A549 (cell line): ENCODE measurements around the gene PUS1. TPM values are rescaled to one million over a fixed set of nuclear protein-coding genes. Genes with fewer than 3 reads are reported as not detected.

ENCODE experiments used
- ATAC-seq, 2 experiments: fragments of 200-7000 bp in 1 of 2; fragments of >200 bp in 1 of 2; cut with Nextera tagmentation in 1 of 2; cut with Tn5 transposase in 1 of 2; 3 replicates each; pipeline versions ENCODE4 v1.8.0 to v1.9.1; 2018 to 2020; ENCODE audit warnings: mild to moderate bottlenecking in 1 of 2, moderate library complexity in 1 of 2
- CTCF ChIA-PET: fragments of 300-600 bp; sonication (Branson Sonifier 250); formaldehyde crosslinking; extraction: SDS; loops from one replicate; lab custom pipeline; 2021; ENCODE audit warnings: antibody characterized with exemption, inconsistent platforms; lab: Yijun Ruan, JAX
- POLR2A ChIA-PET: fragments of 350-600 bp; formaldehyde crosslinking; extraction: SDS; loops from one replicate; lab custom pipeline; 2021; ENCODE audit warnings: antibody characterized with exemption, inconsistent platforms; lab: Yijun Ruan, JAX
- DNase-seq, 2 experiments: peaks; one replicate each; pipeline versions ENCODE4 v3.0.0 to v3.0.0-alpha.2; 2011 to 2016; ENCODE audit warnings: low read depth in 1 of 2, low spot score in 1 of 2
- FAIRE-seq: peaks from 2 replicates; lab custom pipeline; 2011; peaks lifted over from hg19 to GRCh38; lab: Jason Lieb, UNC
- H3K27ac ChIP-seq, 2 experiments: fragments of >200 bp; sonication (Bioruptor Twin); formaldehyde crosslinking; 3 replicates each; pipeline ENCODE4 v1.5.1; 2016 to 2017
- H3K4me1 ChIP-seq: fragments of >200 bp; sonication (Bioruptor Twin); formaldehyde crosslinking; 3 replicates; pipeline ENCODE4 v1.6.1; 2016
- H3K4me2 ChIP-seq: fragments of >200 bp; sonication (Bioruptor Twin); formaldehyde crosslinking; 3 replicates; pipeline ENCODE4 v1.6.1; 2016
- H3K4me3 ChIP-seq: fragments of >200 bp; sonication (Bioruptor Twin); formaldehyde crosslinking; 3 replicates; pipeline ENCODE4 v1.5.1; 2016
- H3K9me3 ChIP-seq: fragments of >200 bp; sonication (Bioruptor Twin); formaldehyde crosslinking; 3 replicates; pipeline ENCODE4 v1.6.1; 2016
- BCL3 ChIP-seq: fragments of >200 bp; sonication (Bioruptor Twin); formaldehyde crosslinking; IDR thresholded peaks from 3 replicates; pipeline ENCODE4 v1.6.1; 2016
- BHLHE40 ChIP-seq: IDR thresholded peaks from 2 replicates; pipeline ENCODE4 v1.6.1; 2012; ENCODE audit warnings: low read depth, low read length, inconsistent platforms
- CBX8 ChIP-seq: fragments of 200-600 bp; sonication (generic); IDR thresholded peaks from 2 replicates; pipeline ENCODE4 v1.6.1; 2016
- EP300 ChIP-seq, 2 experiments: fragments of >200 bp; sonication (Bioruptor Twin); formaldehyde crosslinking; IDR thresholded peaks; 2 replicates in 1 of 2; 3 replicates in 1 of 2; pipeline ENCODE4 v1.6.1; 2016 to 2017
- FOSB ChIP-seq: fragments of 250-450 bp; sonication (Bioruptor Pico); IDR thresholded peaks from 2 replicates; pipeline ENCODE4 v1.5.0; 2020; ENCODE audit warnings: mild to moderate bottlenecking, moderate library complexity
- FOSL2 ChIP-seq, 2 experiments: fragments of 450-650 bp in 1 of 2; fragments of >200 bp in 1 of 2; sonication (Bioruptor Twin) in 1 of 2; formaldehyde crosslinking; IDR thresholded peaks; 2 replicates each; pipeline versions ENCODE4 v1.5.0 to v1.6.1; 2016 to 2020; ENCODE audit warnings: mild to moderate bottlenecking in 1 of 2, moderate library complexity in 1 of 2
- GATA3 ChIP-seq: IDR thresholded peaks from 2 replicates; pipeline ENCODE4 v1.6.1; 2012; ENCODE audit warnings: borderline replicate concordance
- HOXB5 ChIP-seq: fragments of 250-450 bp; sonication (Bioruptor Pico); IDR thresholded peaks from 2 replicates; pipeline ENCODE4 v1.5.0; 2020; ENCODE audit warnings: mild to moderate bottlenecking, moderate library complexity
- JUN ChIP-seq, 2 experiments: fragments of >200 bp; sonication (Bioruptor Twin); formaldehyde crosslinking; IDR thresholded peaks; 2 replicates in 1 of 2; 3 replicates in 1 of 2; pipeline ENCODE4 v1.6.1; 2016 to 2017
- KDM1A ChIP-seq: fragments of 200-600 bp; sonication (generic); IDR thresholded peaks from 2 replicates; pipeline ENCODE4 v1.6.1; 2016; ENCODE audit warnings: low read depth, mild to moderate bottlenecking
- KDM5A ChIP-seq: fragments of 200-600 bp; sonication (generic); IDR thresholded peaks from 2 replicates; pipeline ENCODE4 v1.6.1; 2016; ENCODE audit warnings: antibody characterized with exemption, mild to moderate bottlenecking
- MAZ ChIP-seq: fragments of 150-350 bp; IDR thresholded peaks from 2 replicates; pipeline ENCODE4 v1.6.1; 2014; ENCODE audit warnings: antibody characterized with exemption, low read depth, low read length, borderline replicate concordance
- MYC ChIP-seq: IDR thresholded peaks from 2 replicates; pipeline ENCODE4 v1.6.1; 2012; ENCODE audit warnings: mild to moderate bottlenecking, inconsistent platforms, low read length, improper control_type of control experiment, borderline replicate concordance
- NFE2L2 ChIP-seq: fragments of 150-350 bp; conservative IDR thresholded peaks from 2 replicates; pipeline ENCODE4 v1.6.1; 2014; ENCODE audit warnings: low read length
- PHF8 ChIP-seq: fragments of 200-600 bp; sonication (generic); IDR thresholded peaks from 2 replicates; pipeline ENCODE4 v1.6.1; 2016; ENCODE audit warnings: low read depth, mild to moderate bottlenecking, antibody characterized with exemption, moderate library complexity, borderline replicate concordance
- POLR2A ChIP-seq: IDR thresholded peaks from 2 replicates; pipeline ENCODE4 v1.6.1; 2012; ENCODE audit warnings: mild to moderate bottlenecking, low read length
- RAD21 ChIP-seq, 2 experiments: fragments of >200 bp in 1 of 2; sonication (Bioruptor Twin) in 1 of 2; formaldehyde crosslinking in 1 of 2; IDR thresholded peaks in 1 of 2; conservative IDR thresholded peaks in 1 of 2; 2 replicates in 1 of 2; 3 replicates in 1 of 2; pipeline ENCODE4 v1.6.1; 2012 to 2018; ENCODE audit warnings: inconsistent platforms in 1 of 2
- RARB ChIP-seq: fragments of 250-450 bp; sonication (Bioruptor Pico); IDR thresholded peaks from 2 replicates; pipeline ENCODE4 v1.8.0; 2021; ENCODE audit warnings: mild to moderate bottlenecking, moderate library complexity
- RNF2 ChIP-seq: fragments of 200-600 bp; sonication (generic); IDR thresholded peaks from 2 replicates; pipeline ENCODE4 v1.6.1; 2016; ENCODE audit warnings: low read depth, mild to moderate bottlenecking, antibody characterized with exemption, moderate library complexity, borderline replicate concordance
- SMC3 ChIP-seq: fragments of >200 bp; sonication (Bioruptor Twin); formaldehyde crosslinking; IDR thresholded peaks from 3 replicates; pipeline ENCODE4 v1.6.1; 2018; ENCODE audit warnings: inconsistent platforms
- TFCP2L1 ChIP-seq: fragments of 250-450 bp; sonication (Bioruptor Pico); IDR thresholded peaks from 2 replicates; pipeline ENCODE4 v1.5.0; 2021; ENCODE audit warnings: mild to moderate bottlenecking
- ZC3H11A ChIP-seq: fragments of 450-650 bp; IDR thresholded peaks from 2 replicates; pipeline ENCODE4 v1.6.1; 2014; ENCODE audit warnings: antibody characterized with exemption, mild to moderate bottlenecking
- ZSCAN20 ChIP-seq: fragments of 250-450 bp; sonication (Bioruptor Pico); IDR thresholded peaks from 2 replicates; pipeline ENCODE4 v1.8.0; 2022; ENCODE audit warnings: mild to moderate bottlenecking, moderate library complexity
- WGBS: methylation state at CpG from one replicate; pipeline ENCODE4 v1.1.6; 2017; ENCODE audit errors: missing lambda C conversion rate; 5-methylcytosine and 5-hydroxymethylcytosine counted together
- polyA minus RNA-seq: library from RNA; depleted of rRNA, polyadenylated mRNA; stranded (reverse); fragments of >200 nt; gene quantifications from 2 replicates; pipeline ENCODE4 v1.2.3, GENCODE V29; 2011; rRNA and poly(A)+ RNA removed
- polyA plus RNA-seq, 4 experiments: library from polyadenylated mRNA; depleted of rRNA in 3 of 4; stranded (reverse); fragments of >200 nt; fragmentation: RNase III in 1 of 4; extraction: RNeasy Plus Mini Kit Qiagen cat#74134 plus additional on column Dnase treatment in 1 of 4; gene quantifications; 2 replicates in 3 of 4; 3 replicates in 1 of 4; pipeline ENCODE4 v1.2.3, GENCODE V29; 2011 to 2017
- TF ChIP-seq, protein P1 (sequence below): fragments of 450-650 bp; IDR thresholded peaks from 2 replicates; pipeline ENCODE4 v1.6.1; 2014; ENCODE audit warnings: antibody characterized with exemption
- TF ChIP-seq, protein P2 (sequence below): IDR thresholded peaks from 2 replicates; pipeline ENCODE4 v1.6.1; 2012
- TF ChIP-seq, protein P3 (sequence below): fragments of 150-350 bp; IDR thresholded peaks from 2 replicates; pipeline ENCODE4 v1.6.1; 2014; ENCODE audit warnings: low read depth, mild to moderate bottlenecking, low read length
- TF ChIP-seq, protein P4 (sequence below): IDR thresholded peaks from 2 replicates; pipeline ENCODE4 v1.6.1; 2012; ENCODE audit warnings: low read depth, borderline replicate concordance
- TF ChIP-seq, protein P5 (sequence below): IDR thresholded peaks from 2 replicates; pipeline ENCODE4 v1.6.1; 2012

Gene PUS1
- polyA plus RNA-seq (2011; rRNA removed) (47.9 and 62.8 TPM in 2 replicates), polyA plus RNA-seq (2017; fragmentation: RNase III; extraction: RNeasy Plus Mini Kit Qiagen cat#74134 plus additional on column Dnase treatment) (50.3 to 55.0 TPM (median 51.1 TPM) in 3 replicates), polyA minus RNA-seq (50.5 and 54.5 TPM in 2 replicates)
- polyA plus RNA-seq (2012; cell fraction: cytosol; rRNA removed), result 173 and 184 TPM in 2 replicates
- 253 and 289 TPM in 2 replicates for polyA plus RNA-seq (2012; cell fraction: nucleus; rRNA removed)

DNA sequence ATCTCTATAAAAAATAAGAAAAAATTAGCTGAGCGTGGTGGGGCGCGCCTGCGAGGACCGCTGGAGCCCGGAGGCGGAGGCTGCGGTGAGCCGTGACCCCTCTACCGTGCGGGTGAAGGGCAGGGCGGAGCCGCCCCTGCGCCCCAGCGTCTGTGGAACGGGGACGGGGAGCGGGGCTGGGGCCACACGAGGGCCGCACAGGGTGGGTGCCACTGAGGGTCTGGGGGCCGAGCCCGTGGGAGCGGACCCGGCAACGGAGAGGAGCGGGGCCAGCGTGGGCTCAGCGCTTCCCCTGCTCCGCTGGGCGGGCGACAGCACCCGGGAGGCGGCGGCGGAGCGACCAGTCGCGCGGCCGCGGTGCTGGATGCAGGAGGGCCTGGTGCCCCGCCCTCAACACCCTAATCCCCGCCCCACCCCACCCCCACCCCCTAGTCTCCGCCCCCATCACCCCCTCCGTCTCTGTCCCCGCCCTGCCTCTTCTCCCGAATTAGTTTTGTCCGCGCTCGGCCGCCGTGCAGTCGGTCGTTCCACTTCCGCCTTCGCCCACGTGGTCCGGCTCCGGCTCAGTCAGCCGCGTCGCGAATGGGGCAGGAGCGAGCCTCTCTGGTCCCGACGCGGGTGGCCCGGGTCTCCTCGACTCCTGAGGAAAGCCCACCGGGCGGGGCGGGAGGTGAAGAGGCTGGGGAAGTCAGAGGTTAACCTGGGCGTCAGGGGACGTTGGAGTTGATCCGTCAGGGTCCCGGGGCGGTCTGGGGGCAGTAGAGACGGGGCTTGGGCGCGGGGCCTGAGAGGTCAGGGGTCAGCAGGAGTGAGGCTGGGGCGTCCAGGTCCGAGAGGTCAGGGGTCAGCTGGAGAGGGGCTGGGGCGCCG is at the start of gene PUS1:
Gene PUS1, plus strand, starts transcription at position 566 of the 870 bp plus-strand sequence. CDS start 447 bp downstream, outside the sequence.
- Histone ChIP-seq H3K4me2 (peak within 1 kb of the TSS; percentile 77), H3K4me3 (peak within 1 kb of the TSS; percentile 78), H3K4me1 (peaks cover 29% of the 10 kb centered on the region), H3K9me3 (no peaks in the 10 kb centered on the region), H3K27ac (peak within 1 kb of the TSS; percentile 98 to 99)
- 1% methylated on average over 30 of the region's 84 CpGs for WGBS
- CTCF ChIA-PET, result interaction anchor here (1.1 to 1.2 kb wide), 5 partner anchors 9 to 78 kb away, joined by 3 to 4 read pairs (median 3); no protein-coding TSS in a partner anchor
- 0 out of 5 replicates have a peak, but pooled peaks of 1 of the 2 experiments have one; percentile 18 for TF ChIP-seq EP300 (IDR thresholded peaks at IDR 0.05)
- TF ChIP-seq RARB (CRISPR knock-in tag), result no peak
- 0 out of 2 replicates have a peak, but pooled peaks have one; percentile 51 for TF ChIP-seq FOSB
- peak in 1 of 2 experiments; percentile 92; a peak in 4 of 5 replicates for TF ChIP-seq JUN (IDR thresholded peaks at IDR 0.05)
- TF ChIP-seq TFCP2L1 (CRISPR knock-in tag), result 0 out of 2 replicates have a peak, but pooled peaks have one; percentile 54
- TF ChIP-seq POLR2A, result peak; percentile 77
- peak; percentile 34; the same call in 1 of the 3 replicates for TF ChIP-seq SMC3
- TF ChIP-seq ZSCAN20 (CRISPR knock-in tag), result no peak
- TF ChIP-seq HOXB5, result no peak
- TF ChIP-seq CBX8, result no peak
- TF ChIP-seq, protein P1, sequence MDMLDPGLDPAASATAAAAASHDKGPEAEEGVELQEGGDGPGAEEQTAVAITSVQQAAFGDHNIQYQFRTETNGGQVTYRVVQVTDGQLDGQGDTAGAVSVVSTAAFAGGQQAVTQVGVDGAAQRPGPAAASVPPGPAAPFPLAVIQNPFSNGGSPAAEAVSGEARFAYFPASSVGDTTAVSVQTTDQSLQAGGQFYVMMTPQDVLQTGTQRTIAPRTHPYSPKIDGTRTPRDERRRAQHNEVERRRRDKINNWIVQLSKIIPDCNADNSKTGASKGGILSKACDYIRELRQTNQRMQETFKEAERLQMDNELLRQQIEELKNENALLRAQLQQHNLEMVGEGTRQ, result peak; percentile 84
- TF ChIP-seq, protein P2, sequence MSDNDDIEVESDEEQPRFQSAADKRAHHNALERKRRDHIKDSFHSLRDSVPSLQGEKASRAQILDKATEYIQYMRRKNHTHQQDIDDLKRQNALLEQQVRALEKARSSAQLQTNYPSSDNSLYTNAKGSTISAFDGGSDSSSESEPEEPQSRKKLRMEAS, result peak; percentile 100
- no peak for TF ChIP-seq FOSL2 (IDR thresholded peaks at IDR 0.05)
- 0 out of 2 replicates have a peak, but pooled peaks have one; percentile 18 for TF ChIP-seq FOSL2 (CRISPR knock-in tag; IDR thresholded peaks at IDR 0.05)
- no peak for TF ChIP-seq BHLHE40
- TF ChIP-seq MAZ, result no peak
- no peak for TF ChIP-seq KDM5A
- TF ChIP-seq, protein P3, sequence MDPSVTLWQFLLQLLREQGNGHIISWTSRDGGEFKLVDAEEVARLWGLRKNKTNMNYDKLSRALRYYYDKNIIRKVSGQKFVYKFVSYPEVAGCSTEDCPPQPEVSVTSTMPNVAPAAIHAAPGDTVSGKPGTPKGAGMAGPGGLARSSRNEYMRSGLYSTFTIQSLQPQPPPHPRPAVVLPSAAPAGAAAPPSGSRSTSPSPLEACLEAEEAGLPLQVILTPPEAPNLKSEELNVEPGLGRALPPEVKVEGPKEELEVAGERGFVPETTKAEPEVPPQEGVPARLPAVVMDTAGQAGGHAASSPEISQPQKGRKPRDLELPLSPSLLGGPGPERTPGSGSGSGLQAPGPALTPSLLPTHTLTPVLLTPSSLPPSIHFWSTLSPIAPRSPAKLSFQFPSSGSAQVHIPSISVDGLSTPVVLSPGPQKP, result no peak
- TF ChIP-seq, protein P4, sequence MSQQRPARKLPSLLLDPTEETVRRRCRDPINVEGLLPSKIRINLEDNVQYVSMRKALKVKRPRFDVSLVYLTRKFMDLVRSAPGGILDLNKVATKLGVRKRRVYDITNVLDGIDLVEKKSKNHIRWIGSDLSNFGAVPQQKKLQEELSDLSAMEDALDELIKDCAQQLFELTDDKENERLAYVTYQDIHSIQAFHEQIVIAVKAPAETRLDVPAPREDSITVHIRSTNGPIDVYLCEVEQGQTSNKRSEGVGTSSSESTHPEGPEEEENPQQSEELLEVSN, result peak; percentile 90
- TF ChIP-seq MYC, result peak; percentile 99
- no peak for TF ChIP-seq GATA3
- TF ChIP-seq ZC3H11A, result no peak
- TF ChIP-seq RNF2, result 0 out of 2 replicates have a peak, but pooled peaks have one; percentile 46
- 0 out of 3 replicates have a peak, but pooled peaks have one; percentile 40 for TF ChIP-seq BCL3
- TF ChIP-seq, protein P5, sequence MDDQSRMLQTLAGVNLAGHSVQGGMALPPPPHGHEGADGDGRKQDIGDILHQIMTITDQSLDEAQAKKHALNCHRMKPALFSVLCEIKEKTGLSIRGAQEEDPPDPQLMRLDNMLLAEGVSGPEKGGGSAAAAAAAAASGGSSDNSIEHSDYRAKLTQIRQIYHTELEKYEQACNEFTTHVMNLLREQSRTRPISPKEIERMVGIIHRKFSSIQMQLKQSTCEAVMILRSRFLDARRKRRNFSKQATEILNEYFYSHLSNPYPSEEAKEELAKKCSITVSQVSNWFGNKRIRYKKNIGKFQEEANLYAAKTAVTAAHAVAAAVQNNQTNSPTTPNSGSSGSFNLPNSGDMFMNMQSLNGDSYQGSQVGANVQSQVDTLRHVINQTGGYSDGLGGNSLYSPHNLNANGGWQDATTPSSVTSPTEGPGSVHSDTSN, result peak; percentile 27; the same call in 1 of the 2 replicates
- peak in 1 of 2 experiments; percentile 36; a peak in 4 of 5 replicates for TF ChIP-seq RAD21 (conservative IDR thresholded peaks at IDR 0.05 in 1 of 2, IDR thresholded peaks at IDR 0.05 in 1 of 2)
- TF ChIP-seq NFE2L2, result no peak
- TF ChIP-seq PHF8, result peak; percentile 53; the same call in 1 of the 2 replicates
- TF ChIP-seq KDM1A, result no peak
- DNase-seq (peak; percentile 95 to 97), FAIRE-seq (no peak), ATAC-seq (peak; percentile 88 to 90)
- POLR2A ChIA-PET, result interaction anchor here (0.6 to 1.9 kb wide), 6 partner anchors 13 to 93 kb away, joined by 3 to 7 read pairs (median 4); no protein-coding TSS in a partner anchor
